ENCODE data around the gene KRTAP16-1.
"Not testable (repeated sequence)": the region's sequence is repeated elsewhere in the genome, so short reads cannot be mapped to it uniquely, and the experiment has no call there.

The KRTAP16-1 gene, protein sequence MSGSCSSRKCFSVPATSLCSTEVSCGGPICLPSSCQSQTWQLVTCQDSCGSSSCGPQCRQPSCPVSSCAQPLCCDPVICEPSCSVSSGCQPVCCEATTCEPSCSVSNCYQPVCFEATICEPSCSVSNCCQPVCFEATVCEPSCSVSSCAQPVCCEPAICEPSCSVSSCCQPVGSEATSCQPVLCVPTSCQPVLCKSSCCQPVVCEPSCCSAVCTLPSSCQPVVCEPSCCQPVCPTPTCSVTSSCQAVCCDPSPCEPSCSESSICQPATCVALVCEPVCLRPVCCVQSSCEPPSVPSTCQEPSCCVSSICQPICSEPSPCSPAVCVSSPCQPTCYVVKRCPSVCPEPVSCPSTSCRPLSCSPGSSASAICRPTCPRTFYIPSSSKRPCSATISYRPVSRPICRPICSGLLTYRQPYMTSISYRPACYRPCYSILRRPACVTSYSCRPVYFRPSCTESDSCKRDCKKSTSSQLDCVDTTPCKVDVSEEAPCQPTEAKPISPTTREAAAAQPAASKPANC

DNA sequence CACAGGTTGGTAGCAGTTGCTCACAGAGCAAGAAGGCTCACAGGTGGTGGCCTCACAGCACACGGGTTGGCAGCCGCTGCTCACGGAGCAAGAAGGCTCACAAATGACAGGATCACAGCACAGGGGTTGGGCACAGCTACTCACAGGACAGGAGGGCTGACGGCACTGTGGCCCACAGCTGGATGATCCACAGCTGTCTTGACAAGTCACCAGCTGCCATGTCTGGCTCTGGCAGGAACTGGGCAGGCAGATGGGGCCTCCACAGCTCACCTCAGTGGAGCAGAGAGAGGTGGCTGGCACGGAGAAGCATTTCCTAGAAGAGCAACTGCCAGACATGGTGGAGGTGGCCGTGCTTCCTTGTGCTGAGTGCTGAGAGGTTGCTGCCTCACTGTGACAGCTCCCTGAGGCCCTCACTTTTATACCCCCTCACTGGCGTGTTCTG is at the start of gene KRTAP16-1:
Gene KRTAP16-1, minus strand, starts transcription at position 392 of the 442 bp plus-strand sequence. Its CDS starts 56 bp downstream, at position 336.
- DNase-seq (ENCODE audit: low read depth in 2 of 2, low spot score in 1 of 2) = no peak

DNA sequence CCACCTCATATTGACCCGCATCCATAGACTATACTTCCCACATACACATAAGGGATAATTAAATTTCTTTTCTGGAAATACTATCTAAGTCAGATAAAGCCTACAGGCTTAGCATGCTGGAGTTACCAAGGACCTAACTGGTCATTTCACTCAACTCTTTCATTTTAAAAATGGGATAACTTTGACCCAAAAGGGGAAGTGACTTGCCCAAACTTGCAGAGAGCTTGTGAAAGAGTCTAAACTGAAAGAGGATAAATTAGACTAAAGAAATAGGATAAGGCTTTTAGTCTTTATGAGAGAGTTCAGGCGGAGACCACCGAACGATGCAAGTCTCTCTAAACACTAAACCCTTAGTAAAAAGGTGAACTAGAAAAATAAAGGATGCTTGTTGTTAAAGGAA is 45.4 kb upstream of the KRTAP16-1 start:
- DNase-seq (ENCODE audit: low read depth in 2 of 2, low spot score in 1 of 2) = no peak

GRCh38 chr17:41352597-41353366 is 43.7 kb upstream of the KRTAP16-1 start:
- no peak for DNase-seq (ENCODE audit: low read depth in 2 of 2, low spot score in 1 of 2)

GRCh38 chr17:41351177-41351576 is 42.1 kb upstream of the KRTAP16-1 start:
- no peak for DNase-seq (ENCODE audit: low read depth in 2 of 2, low spot score in 1 of 2)

DNA sequence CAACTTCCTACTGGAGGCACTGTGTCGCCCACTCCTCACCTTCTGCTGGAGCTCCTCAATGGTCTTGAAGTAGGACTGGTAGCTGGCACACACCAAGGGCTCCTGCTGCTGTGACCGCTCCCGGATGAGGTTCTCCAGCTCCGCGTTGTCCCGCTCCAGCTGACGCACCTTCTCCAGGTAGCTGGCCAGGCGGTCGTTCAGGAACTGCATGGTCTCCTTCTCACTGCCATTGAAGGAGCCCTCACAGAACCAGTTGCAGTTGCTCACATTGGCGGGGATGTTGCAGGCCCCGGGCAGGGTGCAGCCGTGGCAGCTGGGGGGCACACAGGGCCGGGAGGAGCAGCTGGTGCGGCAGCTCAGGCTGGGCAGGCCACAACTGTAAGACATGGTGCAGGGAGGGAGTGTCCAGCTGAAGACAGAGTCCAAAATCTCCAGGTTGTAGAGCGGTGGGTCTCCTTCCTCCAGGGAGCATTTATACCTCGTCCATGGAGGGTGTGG is 41.3 kb upstream of the KRTAP16-1 start, which contains the start of gene KRT33A:
Gene KRT33A, minus strand, starts transcription at position 448 of the 498 bp plus-strand sequence. Its CDS starts 61 bp downstream, at position 387.
- not testable (repeated sequence) for DNase-seq (ENCODE audit: low read depth in 2 of 2, low spot score in 1 of 2)

DNA sequence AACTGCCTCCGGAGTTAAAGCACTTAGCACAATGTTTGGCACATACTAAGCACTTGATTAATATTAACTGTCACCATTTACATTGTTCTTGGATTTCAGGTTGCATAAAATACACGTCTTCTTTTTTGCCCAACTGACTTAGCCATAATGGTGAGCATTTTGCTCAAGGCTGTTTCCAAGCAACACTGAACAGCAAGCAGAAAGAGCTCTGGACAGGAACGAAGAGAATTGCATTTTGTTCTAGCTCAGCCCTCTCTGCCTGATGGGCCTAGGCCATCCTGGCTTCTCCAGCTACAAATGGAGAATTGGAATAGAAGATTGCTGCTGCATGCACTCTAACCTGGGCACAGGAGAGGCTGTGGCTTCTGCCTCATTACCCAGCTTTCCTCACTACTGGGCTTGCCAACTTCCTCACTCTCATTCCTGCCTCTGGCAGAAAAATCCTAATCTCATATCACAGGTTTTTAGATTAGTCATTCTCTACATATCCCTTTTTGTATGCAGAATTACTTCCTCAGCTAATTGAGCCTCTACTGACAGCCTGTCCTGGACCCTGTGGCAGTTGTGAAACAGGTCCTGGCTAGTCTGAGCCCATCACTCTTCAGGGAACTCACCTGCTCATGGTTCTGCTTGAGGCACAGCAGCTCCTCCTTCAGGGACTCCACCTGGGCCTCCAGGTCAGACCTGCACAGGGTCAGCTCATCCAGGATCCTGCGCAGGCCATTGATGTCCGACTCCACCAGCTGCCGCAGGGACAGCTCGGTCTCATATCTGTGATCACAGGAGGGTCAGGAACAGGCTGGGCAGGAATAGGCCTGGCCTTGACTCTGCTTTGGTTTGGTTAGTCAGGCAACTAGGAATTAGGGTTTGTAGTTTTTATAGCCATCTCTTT is 39.0 kb upstream of the KRTAP16-1 start:
- DNase-seq (ENCODE audit: low read depth in 2 of 2, low spot score in 1 of 2) = no peak

DNA sequence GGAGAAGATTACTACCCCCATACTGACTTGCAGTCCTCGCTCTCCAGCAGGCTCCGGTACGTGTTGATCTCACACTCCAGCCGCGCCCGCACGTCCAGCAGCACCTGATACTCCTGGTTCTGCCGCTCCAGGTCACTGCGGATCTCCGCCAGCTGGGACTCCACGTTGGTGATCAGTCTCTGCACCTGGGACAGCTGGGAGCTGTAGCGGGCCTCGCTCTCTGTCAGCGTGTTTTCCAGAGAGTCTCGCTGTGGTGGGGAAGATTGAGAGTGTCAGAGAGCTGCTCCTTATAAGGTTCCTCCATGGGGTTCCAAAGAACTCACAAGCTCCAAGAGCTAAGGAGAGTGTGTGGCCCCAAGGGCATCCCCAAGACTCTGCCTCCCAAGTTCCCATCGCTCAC is 37.3 kb upstream of the KRTAP16-1 start:
- not testable (repeated sequence) for DNase-seq (ENCODE audit: low read depth in 2 of 2, low spot score in 1 of 2)

DNA sequence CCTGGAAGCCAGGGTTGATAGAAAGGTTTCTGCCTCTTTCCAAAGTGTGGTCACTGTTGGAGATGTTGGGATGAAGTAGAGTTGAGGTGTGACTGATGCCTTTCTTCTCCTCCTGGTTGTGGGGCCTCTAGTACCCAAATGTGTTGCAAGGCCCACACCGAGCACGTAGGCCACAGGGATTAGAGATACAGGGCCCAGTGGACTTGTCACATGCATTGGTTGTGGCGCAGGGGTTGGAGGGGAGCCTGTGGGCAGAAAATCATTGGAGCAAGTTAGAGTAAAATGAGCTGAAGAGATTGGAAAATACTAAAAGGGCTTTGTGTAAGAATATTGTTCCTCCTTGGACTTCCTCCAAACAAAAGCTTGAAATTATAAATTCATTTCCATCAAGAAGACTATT is 36.9 kb upstream of the KRTAP16-1 start:
- DNase-seq (ENCODE audit: low read depth in 2 of 2, low spot score in 1 of 2) = no peak

GRCh38 chr17:41343029-41343428 is 33.9 kb upstream of the KRTAP16-1 start:
- DNase-seq (ENCODE audit: low read depth in 2 of 2, low spot score in 1 of 2) = no peak

DNA sequence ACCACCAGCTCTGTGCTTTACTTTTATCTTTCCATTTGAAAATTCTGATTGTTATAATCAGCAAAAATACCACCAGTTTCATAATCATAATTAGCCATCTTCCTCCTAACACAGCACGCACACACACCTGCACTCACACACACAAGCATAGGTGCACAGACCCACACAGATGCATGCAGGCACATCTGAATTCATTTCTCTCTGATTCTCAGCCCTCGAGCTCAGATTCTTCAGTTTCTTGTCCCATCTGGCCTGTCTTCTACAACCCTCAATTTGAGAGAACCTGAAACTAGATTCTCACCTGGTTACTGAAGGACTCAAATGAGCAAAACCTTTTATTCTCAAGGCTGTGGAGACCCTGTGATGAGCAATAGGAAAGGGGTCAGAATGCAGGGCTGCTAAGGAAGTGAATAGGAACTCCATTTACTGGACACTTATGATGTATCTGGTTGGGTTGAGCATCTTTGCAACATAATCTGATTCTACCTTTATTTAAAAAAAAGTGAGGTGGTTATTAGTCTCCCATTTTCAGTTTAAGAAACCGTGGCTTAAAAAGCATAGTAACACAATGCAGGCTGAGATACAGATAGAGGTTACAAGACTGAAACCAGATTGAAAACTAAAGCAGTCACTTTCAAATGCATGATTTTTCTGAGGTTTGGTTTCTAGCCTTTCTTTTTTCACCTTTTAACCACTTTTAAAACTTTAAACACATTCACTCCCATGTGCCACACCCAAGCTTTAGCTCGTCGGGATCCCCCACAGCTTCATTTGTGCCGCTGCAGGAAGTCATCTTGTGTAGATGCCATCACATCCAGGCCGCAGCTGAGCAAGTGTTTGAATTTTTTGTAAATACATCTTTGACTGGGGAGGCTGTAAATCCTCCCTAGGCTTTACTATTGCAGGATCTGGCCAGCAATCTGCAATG is 32.1 kb upstream of the KRTAP16-1 start:
- peak in 1 of 2 donors; percentile 13 for DNase-seq (ENCODE audit: low read depth in 2 of 2, low spot score in 1 of 2)

DNA sequence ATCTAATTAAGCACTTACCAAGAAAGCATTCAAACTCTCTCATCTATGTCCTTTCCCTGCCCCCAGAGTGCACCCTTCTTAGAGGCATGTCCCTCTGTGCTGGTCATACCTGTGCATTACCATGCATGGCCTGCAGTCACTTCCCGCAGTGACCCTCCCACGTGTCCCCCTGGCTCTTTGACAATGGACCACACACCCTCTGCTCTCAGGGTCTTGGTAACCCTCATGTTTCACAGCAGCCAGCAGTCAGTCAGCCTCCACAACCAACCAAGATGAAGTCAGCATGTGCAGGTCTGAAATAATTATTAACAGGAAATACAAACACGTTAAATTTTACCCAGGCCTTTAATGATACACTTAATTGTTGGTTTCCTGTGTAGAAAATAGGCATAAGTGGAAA is 31.4 kb upstream of the KRTAP16-1 start:
- no peak for DNase-seq (ENCODE audit: low read depth in 2 of 2, low spot score in 1 of 2)

GRCh38 chr17:41339571-41340172 is 30.6 kb upstream of the KRTAP16-1 start:
- DNase-seq (ENCODE audit: low read depth in 2 of 2, low spot score in 1 of 2) = no peak

GRCh38 chr17:41338961-41339485 is 29.9 kb upstream of the KRTAP16-1 start:
- no peak for DNase-seq (ENCODE audit: low read depth in 2 of 2, low spot score in 1 of 2)

DNA sequence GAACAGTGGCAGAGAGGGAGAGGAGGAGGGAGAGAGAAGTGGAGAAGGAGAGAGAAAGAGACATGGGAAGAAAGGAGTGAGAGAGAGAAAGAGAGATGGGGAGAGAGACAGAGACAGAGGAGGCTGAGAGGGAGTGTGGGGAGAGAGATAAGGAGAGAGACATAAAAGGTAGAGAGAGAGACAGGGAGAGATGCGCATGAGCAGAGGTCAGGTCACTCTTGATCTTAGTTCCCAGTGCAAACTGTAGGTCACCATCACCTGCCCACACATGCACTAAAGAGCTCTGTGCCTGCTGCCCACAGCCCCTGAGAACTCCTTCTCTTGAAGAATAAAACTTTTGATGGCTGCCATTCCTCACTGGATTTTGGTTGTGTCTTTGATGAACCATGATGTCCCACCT is 26.6 kb upstream of the KRTAP16-1 start:
- DNase-seq (ENCODE audit: low read depth in 2 of 2, low spot score in 1 of 2) = no peak

DNA sequence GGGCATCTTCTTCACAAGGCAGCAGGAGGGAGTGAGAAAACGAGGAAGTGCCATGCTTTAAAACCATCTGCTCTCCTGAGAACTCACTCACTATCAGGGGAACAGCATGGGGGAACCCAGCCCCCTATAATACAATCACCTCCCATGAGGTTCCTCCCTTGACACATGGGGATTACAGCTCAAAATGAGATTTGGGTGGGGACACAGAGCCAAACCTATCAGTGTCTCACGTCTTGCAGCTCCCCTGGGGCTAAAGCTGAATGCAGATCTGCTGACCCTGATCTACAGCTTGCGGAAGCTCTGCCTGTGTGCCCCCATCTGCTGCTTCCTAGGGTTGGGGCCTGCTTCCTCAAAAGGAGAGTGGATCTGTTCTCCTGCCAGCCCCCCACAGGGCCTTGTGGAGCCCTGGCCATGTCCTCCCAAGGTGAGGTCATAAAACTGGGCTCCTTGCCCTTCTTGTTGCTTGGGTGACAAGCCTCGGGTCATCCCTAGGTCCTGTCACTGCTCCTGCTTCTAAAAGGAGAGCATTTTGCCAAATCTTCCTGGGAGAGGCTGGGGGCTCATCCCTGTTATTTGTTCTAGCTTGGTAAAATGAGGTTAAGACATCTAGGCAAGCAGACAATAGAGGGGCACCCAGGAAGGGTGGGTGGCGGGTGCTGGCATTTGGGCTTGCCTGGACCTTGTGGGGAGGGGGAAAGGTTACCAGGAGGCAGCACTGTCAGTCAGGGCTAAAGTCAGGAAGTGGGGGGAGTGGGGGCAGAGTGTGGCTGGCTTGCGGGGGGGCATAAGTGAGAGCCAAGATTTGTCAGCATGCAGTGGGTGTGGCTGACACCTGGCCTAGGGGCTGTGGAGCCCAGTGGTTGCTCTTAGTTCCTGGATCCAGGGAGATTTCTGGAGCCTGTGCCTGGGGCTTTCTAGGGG is 25.5 kb upstream of the KRTAP16-1 start:
- no peak for DNase-seq (ENCODE audit: low read depth in 2 of 2, low spot score in 1 of 2)

GRCh38 chr17:41333836-41334235 is 24.7 kb upstream of the KRTAP16-1 start:
- no peak for DNase-seq (ENCODE audit: low read depth in 2 of 2, low spot score in 1 of 2)

- DNase-seq (ENCODE audit: low read depth in 2 of 2, low spot score in 1 of 2) = no peak
Measured at GRCh38 chr17:41333098-41333497, 24.0 kb upstream of the KRTAP16-1 start.

DNA sequence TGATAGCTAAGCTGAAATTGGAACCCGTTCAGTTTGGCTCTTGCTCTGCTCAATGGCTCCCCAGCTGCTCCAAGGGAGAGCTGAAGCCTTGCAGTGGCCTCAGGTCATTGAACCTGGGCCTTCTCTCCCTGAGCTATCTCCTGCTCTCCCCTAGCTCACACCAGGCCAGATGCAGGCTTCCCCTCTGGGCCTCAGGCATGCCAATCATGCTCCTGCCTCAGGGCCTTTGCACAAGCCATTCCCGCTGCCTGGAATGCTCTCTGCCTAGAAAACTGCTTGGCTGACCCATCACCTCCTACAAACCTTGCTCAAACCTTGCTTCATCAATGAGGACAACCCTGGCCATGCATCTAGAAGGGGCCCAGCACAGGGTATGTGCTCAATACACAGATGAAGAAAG is 23.1 kb upstream of the KRTAP16-1 start:
- no peak for DNase-seq (ENCODE audit: low read depth in 2 of 2, low spot score in 1 of 2)

All from stimulated activated CD8-positive, alpha-beta memory T cell treated with anti-CD3 and anti-CD28 coated beads, Interleukin-4, amount 100 ng/mL, for 1 hour (primary cell).